Skin epidermis (tissue), 12 donors: ENCODE results near the gene CACNB1.

ENCODE experiments used
- H3K27ac ChIP-seq, 21 experiments: fragments of 200-600 bp; sonication (generic) in 11 of 21; one replicate each; pipeline ENCODE4 v1.5.0; 2020; ENCODE audit warnings: mild to moderate bottlenecking in 3 of 21, inconsistent platforms in 2 of 21, moderate library complexity in 2 of 21
- H3K4me3 ChIP-seq, 7 experiments: fragments of 200-600 bp; sonication (generic) in 2 of 7; one replicate each; pipeline ENCODE4 v1.5.0; 2020; ENCODE audit warnings: inconsistent platforms in 2 of 7, mild to moderate bottlenecking in 2 of 7, moderate library complexity in 1 of 7

Gene CACNB1

DNA sequence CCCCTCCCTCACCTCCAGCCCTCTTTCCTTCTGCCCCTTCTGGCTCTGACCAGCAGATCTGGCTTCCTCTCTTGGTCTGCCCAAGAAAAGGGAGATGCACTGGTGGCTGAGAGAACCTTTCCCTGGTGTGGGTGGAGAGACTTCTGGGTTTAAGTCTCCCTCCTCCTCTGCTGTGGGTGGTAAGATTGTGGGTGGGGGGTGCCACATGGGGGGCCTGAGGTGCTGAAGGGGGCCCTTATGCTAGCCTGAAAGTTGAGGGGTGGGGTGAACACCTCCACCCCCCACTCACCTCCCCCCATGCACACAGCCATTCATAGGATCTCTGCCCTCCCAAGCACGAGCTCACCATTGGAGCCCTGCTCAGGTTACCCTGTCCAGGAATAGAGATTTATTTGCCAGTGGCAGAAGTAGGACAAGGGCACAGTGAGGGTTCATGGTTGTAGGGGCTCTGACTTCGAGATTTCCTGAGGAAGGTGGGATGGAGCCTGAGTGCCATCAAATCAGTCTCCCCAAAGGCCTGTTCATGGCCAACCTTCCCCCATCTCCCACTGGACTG lies 30.0 kb upstream of the CACNB1 start:
- no peak overlapping the region for H3K27ac ChIP-seq
- H3K4me3 ChIP-seq = no peak overlapping the region

DNA sequence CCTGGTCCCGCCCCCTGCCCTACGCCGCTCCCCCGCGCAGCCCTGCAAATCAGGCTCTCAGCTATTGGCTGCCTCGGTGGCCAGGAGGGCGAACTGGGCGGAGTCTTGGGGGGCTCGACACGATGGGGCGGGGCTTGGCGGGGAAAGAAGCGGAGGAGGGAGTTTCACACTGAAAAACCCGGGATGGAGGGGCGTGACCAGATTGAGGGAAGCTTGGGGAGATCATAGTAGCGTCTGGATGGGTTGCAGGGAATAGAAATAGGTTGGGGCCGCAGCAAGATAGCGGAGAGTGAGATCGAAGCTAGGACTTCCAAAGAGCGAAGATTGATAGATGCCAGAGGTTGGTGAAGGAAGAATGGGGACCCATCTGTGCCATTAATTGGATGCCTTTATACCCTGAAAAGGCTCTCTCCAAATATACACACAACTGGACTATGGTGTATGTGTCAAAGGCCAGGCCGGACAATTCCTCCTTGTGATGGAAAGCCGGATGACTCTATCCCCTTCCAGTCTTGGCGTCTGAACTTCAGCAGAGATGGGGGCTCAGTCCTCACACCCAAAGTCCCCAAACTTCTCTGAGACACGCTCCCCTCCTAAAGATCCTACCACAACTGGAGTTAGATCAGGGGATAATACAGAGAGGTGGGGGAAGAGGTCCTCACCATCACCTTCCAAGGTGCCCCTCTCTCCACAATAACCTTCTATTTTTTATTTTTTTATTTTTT lies 28.7 kb upstream of the CACNB1 start:
- peak overlapping the region; percentile 2 to 50 (median 22) for H3K4me3 ChIP-seq
- H3K27ac ChIP-seq = no peak overlapping the region

DNA sequence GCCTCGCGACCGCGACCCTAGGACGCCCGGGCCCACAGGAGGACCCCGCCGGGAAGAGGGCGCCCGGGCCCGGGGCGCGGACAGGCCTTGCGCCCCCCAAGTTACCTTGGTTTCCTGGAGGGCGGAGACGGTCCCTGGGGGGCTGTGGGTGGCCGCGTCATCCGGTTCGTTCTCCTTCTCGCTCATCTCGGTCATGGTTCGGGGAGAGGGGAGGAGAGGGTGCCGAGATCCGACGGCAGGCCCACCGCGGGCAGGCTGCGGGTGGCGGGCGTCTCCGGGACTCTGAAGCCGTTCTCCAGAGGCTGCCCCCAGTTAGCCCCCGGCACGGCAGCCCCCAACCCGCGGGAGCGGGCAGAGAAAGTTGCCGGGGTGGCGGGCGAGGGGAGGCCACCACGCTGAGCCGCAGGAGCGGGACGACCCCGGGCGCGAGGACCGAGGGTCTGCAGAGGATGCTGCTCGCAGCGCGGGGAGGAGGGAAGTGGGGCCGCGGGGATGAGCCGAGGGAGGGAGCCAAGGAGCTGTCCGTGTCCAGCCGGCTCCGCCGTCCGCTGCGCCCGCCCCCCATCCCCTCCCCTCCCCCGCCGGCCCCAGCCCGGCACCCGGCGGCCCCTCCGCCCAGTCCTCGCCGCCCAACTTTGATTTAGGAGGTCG lies 28.0 kb upstream of the CACNB1 start, which contains the start of gene STAC2:
STAC2 (minus strand) TSS at position 638 of the 651 bp plus-strand sequence; CDS start at position 195, 443 bp downstream.
- peak within 1 kb of the TSS; percentile 6 to 50 (median 22) for H3K4me3 ChIP-seq
- H3K27ac ChIP-seq = peak within 1 kb of the TSS in 10 of 21 experiments; percentile 7 to 73 (median 44)

DNA sequence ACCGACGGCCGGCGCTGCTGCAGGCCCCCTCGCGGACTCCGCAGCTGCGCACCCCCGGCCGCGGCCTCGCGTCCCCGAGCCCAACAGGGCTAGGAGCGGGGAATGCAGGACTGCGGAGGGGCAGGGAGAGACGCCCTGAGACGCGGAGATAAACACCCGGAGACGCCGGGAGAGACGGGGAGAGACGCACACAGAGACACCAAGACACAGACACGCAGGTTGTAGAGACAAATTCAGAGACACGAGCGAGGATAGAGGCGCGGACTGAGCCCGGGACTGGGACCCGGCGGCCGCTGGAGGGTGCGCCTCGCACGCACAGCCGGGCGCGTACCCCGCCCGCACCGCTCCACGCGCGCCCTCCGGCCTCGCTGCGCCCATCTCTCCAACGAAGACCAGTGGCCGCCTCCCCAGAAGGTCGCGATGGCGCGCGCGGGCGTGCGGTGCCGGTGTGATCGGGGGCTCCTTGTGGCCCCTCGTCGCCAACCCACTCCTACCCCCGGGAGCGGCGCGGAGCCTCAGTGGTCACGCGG lies 27.4 kb upstream of the CACNB1 start:
- H3K4me3 ChIP-seq = peak overlapping the region; percentile 6 to 50 (median 22)
- peak overlapping the region in 10 of 21 experiments; percentile 12 to 73 (median 44) for H3K27ac ChIP-seq

DNA sequence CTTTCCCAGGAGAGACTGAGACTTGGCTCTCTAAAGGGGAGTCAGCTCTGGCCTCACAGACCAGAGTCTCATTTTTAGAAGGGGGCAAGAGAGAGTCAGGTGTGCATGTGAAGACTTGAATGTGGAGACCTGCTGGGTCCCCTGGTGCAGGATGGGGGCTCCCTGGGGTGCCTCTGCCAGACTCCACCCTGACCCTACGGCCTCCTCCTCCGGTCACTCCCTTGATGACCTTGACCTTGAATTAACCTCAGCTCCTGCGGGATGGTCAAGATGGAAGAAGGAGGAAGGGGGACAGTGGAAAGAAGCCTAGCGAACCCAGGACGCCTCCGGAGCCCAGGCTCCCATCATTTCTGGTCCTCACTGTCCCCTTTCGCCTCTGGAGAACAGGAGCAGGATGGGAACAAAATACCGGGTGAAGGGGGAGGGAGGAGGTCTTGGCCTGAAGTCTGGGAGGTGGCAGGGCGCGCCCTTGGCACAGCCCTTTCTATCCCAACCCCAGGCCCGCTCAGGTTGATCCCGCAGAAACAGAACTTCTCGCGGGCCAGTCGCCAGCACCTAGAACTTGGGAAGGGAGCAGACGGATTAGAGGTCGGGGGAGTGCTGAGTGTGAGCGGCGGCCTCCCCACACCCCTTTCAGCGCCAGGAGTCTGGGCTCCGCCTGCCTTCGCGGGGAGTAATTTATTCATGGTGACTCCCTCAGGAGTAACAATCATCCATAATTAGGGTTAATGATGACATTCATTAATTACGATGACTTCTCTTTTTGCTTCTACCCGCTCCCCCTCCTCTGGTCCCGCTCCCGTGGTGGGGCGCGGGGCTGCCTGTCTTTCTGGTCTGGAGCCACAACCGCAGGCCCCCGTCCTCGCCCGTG lies 26.7 kb upstream of the CACNB1 start:
- peak overlapping the region in 10 of 21 experiments; percentile 12 to 73 (median 44) for H3K27ac ChIP-seq

DNA sequence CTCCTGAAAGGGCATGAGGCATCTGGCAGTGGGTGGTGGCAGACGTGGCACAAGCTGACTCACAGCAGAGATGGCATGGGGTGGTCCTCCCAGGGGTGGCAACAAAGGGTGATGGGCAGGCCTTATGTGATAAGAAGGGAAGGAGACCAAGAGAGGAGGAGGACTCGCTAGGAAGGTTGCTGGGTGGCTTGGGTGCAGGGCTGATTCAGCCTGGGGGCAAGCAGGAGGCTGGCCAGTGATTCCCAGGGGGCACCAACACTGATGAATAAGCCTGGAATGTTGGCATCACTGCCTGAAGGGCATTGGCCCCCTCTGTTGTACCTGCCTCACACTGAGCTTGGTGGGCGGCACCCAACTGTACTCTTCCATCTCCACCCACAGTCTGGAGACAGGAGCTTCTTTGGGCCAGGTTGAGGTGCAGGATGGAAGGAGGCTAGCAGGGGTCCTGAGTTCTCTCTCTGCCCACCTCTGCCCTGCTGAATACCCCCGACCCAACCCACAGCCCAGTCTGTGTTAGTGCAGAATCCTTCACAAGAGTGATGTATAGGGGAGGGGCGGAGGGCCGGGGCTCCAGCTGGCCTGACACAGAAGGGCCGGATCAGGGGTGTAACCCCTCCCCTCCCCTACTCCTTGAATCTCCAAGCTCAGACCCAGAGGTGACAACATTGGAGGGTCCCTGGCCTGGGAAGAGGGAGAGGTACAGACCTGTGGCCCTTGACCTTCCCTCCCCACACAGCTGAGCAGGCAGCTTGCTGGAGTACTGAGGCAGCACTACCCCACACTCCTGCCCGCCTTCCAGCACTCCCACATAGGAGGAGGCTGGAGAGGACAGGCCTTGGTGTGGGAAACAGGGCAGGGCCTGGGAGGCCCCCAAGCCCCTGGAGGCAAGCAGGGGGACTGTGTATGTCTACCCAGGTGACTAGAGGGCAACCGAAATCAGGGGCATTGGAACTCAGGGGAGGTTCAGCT lies 25.7 kb upstream of the CACNB1 start:
- peak overlapping the region in 3 of 21 experiments; percentile 67 to 73 (median 71) for H3K27ac ChIP-seq
- peak overlapping the region in 1 of 7 experiments; percentile 50 for H3K4me3 ChIP-seq

More for the DNA sequence above, 26.7 kb upstream of the CACNB1 start:
- peak overlapping the region in 3 of 7 experiments; percentile 40 to 50 (median 40) for H3K4me3 ChIP-seq

DNA sequence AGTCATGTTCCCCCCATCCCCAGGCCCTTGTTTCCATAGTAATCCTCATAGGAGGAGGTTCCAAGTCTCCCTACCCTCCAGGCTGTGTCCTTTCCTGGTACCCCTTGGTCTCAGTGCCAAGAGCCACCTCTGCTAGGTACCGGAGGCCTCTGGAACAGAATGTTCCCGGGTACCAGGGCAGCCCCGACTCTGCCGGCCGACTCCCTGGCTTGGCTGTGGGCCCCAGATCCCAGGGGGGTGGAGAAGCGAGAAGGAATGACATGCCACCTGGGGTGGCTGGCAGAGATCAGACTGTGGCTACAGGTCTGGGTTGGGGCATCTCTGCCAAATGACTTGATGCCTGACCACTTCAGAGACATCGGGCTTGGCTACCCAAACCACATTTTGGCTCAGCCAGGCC lies 24.7 kb upstream of the CACNB1 start:
- H3K27ac ChIP-seq = peak overlapping the region in 2 of 21 experiments; percentile 24 to 31
- H3K4me3 ChIP-seq = no peak overlapping the region

DNA sequence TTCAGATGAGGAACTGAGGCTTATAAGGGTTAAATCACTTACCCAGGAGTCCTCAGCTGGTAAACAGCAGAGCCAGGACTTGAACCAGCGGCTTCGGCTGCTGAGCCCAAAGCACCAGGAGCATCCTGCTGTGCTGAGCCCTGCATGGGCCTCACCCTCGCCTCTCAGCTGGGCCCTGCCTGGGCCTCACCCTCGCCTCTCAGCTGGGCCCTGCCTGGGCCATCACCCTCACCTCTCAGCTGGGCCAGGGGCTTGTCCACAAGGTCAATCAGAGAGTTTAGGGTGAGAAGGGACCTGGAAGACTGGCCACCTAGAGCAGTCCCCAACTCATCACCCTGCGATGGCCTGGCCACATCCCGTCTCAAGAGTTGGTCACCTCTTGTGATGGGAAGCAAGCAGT lies 24.1 kb upstream of the CACNB1 start:
- no peak overlapping the region for H3K4me3 ChIP-seq
- H3K27ac ChIP-seq = peak overlapping the region in 1 of 21 experiments; percentile 24

DNA sequence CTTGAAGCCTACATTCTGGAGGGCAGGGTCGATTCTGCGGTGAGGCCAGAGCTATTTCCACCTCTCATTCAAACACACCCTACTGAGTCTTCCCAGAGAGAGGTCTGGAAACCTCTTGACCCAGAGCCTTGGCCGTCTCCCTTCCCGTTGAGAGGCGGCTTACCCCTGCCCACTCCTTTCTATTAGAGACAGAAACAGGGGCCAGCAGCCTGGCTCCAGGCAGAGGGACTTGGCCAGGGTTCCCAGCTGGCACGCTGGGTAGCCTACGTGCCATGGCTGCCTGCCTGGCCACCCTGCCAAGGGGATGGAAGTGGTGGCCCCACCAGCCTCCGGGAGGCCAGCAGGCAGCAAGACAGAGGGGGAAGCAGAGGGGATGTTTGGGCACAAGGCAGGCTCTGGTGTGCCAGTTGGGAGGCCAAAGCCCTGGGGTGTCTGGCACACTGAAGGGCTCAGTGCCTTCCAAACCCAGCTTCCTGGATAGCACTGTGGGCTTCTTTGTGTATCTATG lies 22.2 kb upstream of the CACNB1 start:
- Histone ChIP-seq H3K4me3 (no peak overlapping the region), H3K27ac (peak overlapping the region in 2 of 21 experiments; percentile 3 to 19)

DNA sequence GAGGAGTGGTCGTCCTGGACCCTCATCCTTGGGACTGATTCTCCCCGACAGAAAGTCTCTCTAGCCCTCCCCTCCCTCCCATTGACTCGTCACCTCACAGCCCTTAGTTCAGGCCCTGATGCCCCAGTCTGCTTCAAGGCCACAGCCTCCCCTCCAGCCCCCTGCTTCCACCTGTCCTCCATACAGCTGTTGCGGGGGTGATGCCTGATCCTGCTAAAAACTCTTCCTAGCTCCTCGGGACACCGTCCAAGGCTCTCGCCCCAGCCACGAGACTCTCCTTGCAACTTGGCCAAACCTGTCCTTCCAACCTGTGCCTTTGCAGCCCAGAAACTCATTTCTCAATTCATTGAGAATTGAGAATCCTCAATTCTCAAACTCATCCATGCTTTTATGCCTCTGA lies 21.4 kb upstream of the CACNB1 start:
- H3K27ac ChIP-seq = no peak overlapping the region
- H3K4me3 ChIP-seq = no peak overlapping the region

DNA sequence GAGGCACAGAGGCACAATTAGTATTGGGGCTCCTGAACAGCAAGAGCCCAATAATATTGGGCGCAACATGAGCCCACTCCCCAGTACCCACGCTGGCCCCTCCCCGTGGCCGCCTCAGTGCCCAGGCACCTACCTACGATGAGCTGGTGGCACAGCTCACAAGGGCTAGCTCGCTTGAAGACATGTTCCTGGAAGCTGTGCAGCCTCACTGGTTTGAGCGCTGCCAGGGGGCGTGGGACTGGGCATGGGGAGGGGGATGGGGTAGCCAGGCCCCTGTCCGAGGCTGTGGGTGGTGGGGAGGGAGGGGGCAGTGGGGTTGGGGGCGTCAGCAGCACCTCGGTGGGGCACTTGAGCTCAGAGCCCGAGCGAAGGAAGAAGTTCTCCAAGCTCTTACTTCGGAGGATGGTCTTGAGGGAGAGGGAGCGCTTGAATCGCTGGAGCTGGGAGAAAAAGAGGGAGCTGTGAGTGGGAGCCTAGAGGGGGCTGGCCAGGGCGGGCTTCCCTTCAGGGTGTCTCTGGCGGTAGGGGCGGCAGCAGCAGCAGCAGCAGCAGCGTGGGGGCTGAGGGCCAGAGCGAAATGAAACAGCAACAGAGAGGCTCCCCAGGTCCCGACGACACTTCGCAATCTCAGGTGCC lies 20.4 kb upstream of the CACNB1 start:
- no peak overlapping the region for H3K4me3 ChIP-seq
- H3K27ac ChIP-seq = peak overlapping the region in 2 of 21 experiments; percentile 5 to 28

DNA sequence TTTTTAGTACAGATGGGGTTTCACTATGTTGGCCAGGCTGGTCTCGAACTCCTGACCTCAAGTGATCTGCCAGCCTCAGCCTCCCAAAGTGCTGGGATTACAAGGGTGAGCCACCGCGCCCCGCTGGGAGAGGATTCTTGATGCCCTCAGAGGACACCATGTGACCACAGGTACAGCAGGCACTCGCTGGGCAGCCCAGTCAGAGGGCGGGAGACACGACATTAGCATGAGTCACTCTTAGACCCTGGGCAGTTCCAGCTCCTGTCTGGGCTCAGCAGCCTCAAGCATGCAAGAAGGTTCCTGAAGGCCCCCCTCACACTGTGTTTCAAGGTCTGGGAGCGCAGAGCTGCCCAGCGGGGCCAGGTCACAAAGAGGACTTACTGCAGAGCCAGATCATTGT lies 16.4 kb upstream of the CACNB1 start:
- Histone ChIP-seq H3K27ac (peak overlapping the region in 1 of 21 experiments; percentile 2), H3K4me3 (no peak overlapping the region)

DNA sequence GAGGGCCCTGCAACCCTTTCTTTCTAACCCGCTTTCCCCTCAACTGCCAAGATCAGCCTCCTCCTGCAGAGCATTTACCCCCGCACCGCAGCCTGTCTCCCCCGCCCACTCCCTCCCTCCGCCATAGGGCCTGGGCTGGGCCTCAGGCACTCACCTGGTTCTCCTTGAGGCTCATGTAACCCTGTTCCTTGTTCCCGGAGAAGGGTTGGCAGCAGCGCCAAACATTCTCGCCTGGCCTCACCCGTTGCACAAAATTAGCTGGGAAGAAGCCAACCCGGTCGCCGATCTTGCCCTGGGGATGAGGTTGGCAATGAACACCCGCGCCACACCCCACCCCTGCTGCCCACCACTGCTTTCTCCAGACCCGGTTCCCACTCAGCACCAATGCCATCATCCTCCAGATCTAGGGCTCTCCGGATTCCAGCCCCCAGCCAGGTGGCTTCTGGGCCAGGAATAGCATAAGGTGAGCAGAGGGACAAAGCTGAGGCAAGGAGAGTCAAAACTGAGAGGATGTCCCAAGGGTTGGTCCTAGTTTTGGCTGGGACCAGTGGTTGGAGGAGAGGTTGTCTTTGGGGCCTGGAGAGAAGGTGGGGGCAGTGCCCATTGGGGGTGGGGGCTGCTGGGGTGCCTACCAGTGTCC lies 15.5 kb upstream of the CACNB1 start:
- Histone ChIP-seq H3K27ac (peak overlapping the region in 10 of 21 experiments; percentile 1 to 69 (median 48)), H3K4me3 (no peak overlapping the region)

DNA sequence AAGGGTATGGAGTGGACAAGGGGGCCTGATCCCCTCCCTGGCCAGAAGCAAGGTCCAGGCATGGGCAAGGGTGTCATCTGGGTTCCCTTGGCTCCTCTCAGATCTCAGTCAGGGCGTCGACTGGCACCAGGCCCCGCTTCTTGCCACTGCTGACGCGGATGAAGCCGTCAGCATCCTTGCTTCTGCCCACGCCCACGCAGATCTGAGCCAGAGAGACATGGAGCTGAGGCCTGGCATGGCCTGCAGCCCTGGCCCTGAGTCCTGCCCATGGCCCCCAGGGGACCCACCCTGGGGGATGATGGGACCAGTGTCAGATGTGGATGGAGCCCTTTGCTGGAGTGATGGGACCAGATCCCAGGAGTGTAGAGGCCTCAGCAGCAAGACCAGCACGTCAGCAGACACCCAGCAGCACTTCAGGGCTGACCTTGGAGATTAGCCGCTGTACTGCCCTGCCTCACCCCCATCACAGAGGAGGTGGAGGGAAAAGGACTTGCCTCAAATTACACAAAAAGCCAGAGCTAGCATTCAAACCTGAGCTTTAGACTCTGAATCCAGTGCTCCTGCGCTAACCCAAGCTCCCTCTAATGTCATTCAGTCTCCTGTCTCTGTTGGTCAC lies 14.8 kb upstream of the CACNB1 start:
- no peak overlapping the region for H3K4me3 ChIP-seq
- H3K27ac ChIP-seq = peak overlapping the region in 12 of 21 experiments; percentile 9 to 69 (median 38)

DNA sequence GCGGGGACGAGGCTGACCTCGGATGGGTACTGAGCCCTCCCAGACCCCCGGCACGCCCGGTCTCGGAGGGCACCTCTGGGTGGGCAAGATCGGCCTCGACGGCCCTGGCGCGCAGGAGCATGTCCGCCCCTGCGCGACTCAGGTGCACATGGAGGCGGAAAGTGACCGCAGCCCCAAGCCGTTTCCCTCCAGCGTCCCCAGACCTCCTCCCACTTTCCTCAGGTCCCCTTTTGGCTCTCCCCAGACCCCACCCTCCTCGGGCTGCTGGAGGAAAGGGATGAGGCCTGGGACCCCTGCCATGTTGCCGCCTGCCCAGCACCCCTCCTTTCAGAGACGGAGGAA lies 12.6 kb upstream of the CACNB1 start:
- Histone ChIP-seq H3K4me3 (peak overlapping the region in 6 of 7 experiments; percentile 22 to 39 (median 26)), H3K27ac (peak overlapping the region in 14 of 21 experiments; percentile 2 to 78 (median 61))

DNA sequence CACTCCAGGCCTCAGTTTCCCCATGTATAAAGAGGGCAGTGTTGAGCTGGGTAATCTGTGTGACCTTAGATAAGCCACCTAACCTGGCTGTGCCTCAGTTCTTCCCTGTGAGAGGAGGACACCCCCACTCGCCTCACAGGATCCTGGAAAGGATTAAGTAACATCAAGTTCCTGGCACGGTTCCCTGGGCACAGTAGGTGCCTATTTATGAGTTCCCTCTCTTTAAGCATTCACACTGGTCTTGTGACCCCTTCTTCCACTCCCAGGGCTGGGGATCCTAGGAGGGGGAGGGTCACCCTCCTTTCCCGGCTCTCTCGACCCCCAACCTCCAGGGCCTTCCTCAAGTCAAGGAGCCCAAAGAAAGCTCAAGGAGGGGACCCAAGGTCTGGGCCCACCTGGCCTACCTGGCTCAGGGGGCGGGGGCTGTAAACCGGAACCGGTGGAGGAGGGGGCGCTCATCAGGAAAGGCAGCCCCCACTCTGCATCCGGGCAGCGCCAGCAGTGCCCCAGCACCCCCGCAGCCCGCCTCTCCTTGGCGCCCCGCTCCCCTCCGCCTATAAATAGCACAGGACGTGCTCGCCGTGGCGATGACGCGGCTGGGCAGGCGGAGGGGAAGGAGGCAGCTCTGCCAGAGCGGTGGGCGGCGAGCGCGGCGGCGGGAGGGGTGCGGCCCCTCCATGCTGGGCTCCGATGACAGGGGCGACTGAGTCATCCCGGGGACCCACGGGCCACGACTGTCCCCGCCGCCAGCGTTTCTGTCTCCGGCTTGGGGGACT lies 12.0 kb upstream of the CACNB1 start:
- Histone ChIP-seq H3K27ac (peak overlapping the region in 16 of 21 experiments; percentile 3 to 78 (median 48)), H3K4me3 (peak overlapping the region in 6 of 7 experiments; percentile 22 to 39 (median 26))
